Motor neuron (in vitro differentiated cells): ENCODE measurements around the gene OMA1. TPM values are rescaled to one million over a fixed set of nuclear protein-coding genes. Genes with fewer than 3 reads are reported as not detected.
"Not testable (repeated sequence)": the region's sequence is repeated elsewhere in the genome, so short reads cannot be mapped to it uniquely, and the experiment has no call there.

ENCODE experiments used
- ATAC-seq, 8 experiments: fragments of 200-7000 bp; cut with Tn5 transposase; replicated peaks in 6 of 8; 2 replicates each; pipeline ENCODE4 v1.8.0; 2021; ENCODE audit warnings: mild to moderate bottlenecking in 8 of 8, moderate library complexity in 8 of 8
- H3K27ac ChIP-seq, 2 donors: fragments of 250-450 bp; sonication (Bioruptor Pico); 2 replicates each; pipeline ENCODE4 v1.9.0; 2021; ENCODE audit warnings: antibody characterized with exemption in 2 of 2, mild to moderate bottlenecking in 2 of 2, moderate library complexity in 1 of 2
- H3K4me1 ChIP-seq, 2 donors: fragments of 250-450 bp; sonication (Bioruptor Pico); replicated peaks in 1 of 2; 2 replicates each; pipeline ENCODE4 v1.6.1; 2021; ENCODE audit warnings: antibody characterized with exemption in 2 of 2, mild to moderate bottlenecking in 2 of 2, moderate library complexity in 1 of 2
- H3K4me3 ChIP-seq, 5 donors: fragments of 250-450 bp; sonication (Bioruptor Pico); 2 replicates each; pipeline ENCODE4 v1.9.0; 2021; ENCODE audit warnings: antibody characterized with exemption in 5 of 5, mild to moderate bottlenecking in 5 of 5, moderate library complexity in 4 of 5
- WGBS, 10 experiments: fragments of 450-650 bp; shearing (Covaris generic); methylation state at CpG; one replicate each; pipeline ENCODE4 v1.0.0; 2022; 5-methylcytosine and 5-hydroxymethylcytosine counted together
- in situ Hi-C, 9 experiments: fragments of 400-800 bp; cut with MboI; loops; one replicate each; pipeline ENCODE4 v1.15.0; 2021; ENCODE audit warnings: low sequenced_read_pairs in 9 of 9, low pct_unique_long_range_greater_than_20kb in 2 of 9; ENCODE audit not compliant: unreplicated experiment in 9 of 9
- total RNA-seq, 8 experiments: library from RNA; unstranded; fragments of 300-600 nt; gene quantifications; 2 replicates each; pipeline versions ENCODE4 v1.2.3 to v1.2.4, GENCODE V29; 2022

OMA1 gene
- total RNA-seq, 8 experiments from 2014 or later, result 9.5 to 20.9 (median 12.0) TPM

DNA sequence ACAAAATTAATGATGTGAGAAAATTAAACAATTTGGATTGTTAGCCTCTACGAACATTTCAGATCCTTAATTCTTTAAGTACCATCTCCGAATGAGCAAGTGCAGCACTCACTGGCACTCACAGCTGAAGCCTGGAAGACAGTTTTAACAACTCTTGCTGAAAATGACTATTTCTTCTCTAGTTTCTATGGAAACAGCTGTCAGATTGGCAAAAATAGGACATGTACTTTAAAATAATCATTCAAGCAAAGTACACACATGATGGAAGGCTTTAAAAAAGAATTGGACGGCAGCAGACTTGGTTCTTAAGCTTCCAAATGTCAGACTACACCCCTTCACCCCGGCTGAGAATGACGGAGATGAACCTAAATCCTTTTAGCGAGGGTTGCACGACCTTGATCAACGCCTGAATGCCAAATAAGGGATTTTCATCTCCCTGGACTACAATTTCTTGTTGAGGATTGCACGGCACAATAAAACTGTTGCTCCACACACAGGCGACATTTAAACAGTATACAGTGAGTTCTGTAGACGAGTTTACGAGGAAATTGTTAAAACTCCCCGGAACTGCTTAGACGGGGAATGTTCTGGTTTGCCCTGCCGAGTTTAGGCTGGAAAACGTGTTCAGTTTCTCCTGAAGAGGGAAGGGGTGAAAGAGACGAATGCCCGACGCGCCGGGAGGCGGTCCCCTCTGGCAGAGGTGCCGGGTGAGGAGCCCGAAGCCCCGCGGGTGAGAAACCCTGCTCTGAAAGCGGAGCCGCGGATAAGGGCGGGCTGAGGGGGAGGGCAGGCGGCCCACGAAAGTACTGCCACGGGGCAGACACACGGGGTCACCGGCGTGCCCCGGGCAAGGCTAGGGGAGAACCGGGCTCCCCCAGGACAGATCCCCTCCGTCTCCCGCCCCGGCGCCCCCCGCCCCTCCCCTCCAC is 671 bp downstream of the OMA1 start:
- WGBS, 10 experiments, result 0 to 17% (median 2%) methylated on average over 1 to 24 of the region's 43 CpGs; no CpG with 5 or more reads in 1 of the 10 experiments
- in situ Hi-C loops, result loop anchor here in 2 of 9 experiments (25.0 kb wide), 2 partner anchors 1134 to 1216 kb away; partner anchors contain the start of gene DAB1 (in 1 of the 2)
- Histone ChIP-seq H3K4me1 (peaks cover 5 to 8% of the 10 kb centered on the region in 2 donors), H3K27ac (peak overlapping the region; percentile 86 to 89), H3K4me3 (peak overlapping the region; percentile 52 to 72 (median 58))
- peak; percentile 70 to 81 (median 74) for ATAC-seq

DNA sequence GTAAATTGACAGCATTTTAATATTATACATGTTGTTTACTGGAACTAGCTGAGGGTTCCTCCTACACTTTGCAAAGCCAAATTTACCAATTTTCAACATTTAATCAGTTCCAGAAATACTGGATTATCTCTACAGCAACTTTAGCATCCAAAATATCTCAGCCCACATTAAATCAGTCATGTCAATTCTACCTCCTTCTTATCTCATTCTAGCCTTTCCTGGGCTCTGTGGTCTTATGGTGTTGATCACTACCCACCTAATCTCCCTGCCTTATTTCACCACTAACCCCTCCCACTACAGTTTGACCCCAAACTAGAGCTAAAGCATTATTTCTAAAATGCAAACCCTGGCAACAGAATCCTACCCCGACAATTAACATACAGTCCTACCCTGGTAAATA is 3.3 kb downstream of the OMA1 start:
- ATAC-seq, result no peak
- in situ Hi-C loops, result loop anchor here in 2 of 9 experiments (25.0 kb wide), 2 partner anchors 1131 to 1219 kb away; partner anchors contain the start of gene DAB1 (in 1 of the 2)
- Histone ChIP-seq H3K27ac (no peak overlapping the region), H3K4me3 (no peak overlapping the region), H3K4me1 (peaks cover 5 to 8% of the 10 kb centered on the region in 2 donors)
- 86 to 100% (median 91%) methylated on average over 1 of the region's 1 CpG; no CpG with 5 or more reads in 4 of the 10 experiments for WGBS, 10 experiments

DNA sequence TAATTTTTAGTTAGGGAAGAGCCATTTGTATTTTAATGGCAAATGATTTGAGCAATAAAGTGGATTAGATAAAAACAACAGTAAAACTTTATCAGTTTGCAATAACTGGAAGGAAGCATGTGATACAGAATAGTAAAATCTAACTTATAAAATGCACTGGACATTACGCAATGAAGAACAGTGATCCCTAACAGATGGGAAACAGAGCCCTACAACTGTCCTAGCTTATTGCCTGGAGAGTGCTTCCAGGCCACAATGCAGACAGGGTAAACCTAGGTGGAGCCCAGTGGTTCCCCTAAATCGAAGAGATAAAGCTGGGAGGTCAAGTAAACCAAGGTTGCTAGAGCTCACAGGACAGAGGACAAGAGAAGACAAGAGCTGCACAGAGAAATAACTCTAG is 7.0 kb downstream of the OMA1 start:
- 29 to 92% (median 70%) methylated on average over 1 to 2 of the region's 2 CpGs; no CpG with 5 or more reads in 2 of the 10 experiments for WGBS, 10 experiments
- Histone ChIP-seq H3K4me1 (no peaks in the 10 kb centered on the region), H3K4me3 (no peak overlapping the region), H3K27ac (no peak overlapping the region)
- in situ Hi-C loops, result loop anchor here in 2 of 9 experiments (25.0 kb wide), 2 partner anchors 1127 to 1223 kb away; partner anchors contain the start of gene DAB1 (in 1 of the 2)
- no peak for ATAC-seq

DNA sequence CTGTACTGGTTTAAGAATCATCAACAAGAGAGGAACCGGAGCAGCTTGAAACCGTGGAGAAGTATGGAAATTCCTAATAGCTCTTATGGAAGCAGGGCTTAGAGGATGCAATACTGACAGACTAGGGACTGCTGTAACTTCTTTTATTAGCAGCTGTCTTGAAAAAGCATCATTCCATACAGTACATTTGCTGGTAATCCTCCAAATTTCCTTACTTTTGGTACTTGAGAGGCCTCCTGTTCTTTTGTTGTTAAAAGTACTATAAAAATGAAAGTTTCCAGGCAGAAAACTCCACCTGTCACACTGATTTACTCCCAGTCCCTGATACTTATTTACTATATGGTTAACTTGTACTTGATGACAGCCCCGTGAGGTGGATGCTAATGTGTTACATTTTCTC is 7.7 kb downstream of the OMA1 start:
- peaks cover 0 to 1% of the 10 kb centered on the region in 2 donors for H3K4me1 ChIP-seq
- H3K4me3 ChIP-seq, result no peak overlapping the region
- ATAC-seq, result no peak
- H3K27ac ChIP-seq, result no peak overlapping the region
- 69 to 93% (median 87%) methylated on average over 2 to 3 of the region's 3 CpGs for WGBS, 10 experiments
- in situ Hi-C loops, result loop anchor here in 2 of 9 experiments (25.0 kb wide), 2 partner anchors 1127 to 1223 kb away; partner anchors contain the start of gene DAB1 (in 1 of the 2)

DNA sequence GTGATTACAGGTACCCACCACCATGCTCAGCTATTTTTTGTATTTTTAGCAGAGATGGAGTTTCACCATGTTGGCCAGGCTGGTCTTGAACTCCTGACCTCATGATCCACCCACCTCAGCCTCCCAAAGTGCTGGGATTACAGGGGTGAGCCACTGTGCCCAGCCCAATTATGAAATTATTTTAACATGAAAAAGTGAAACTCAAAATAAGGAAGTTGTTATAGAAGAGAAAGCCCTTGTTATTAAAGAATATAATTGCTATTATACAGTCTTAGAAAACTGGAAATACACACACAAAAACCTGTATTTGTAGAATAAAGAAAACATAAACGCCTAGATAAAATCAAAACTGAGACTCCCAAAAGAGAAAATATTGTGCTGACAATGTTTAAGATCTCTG is 14.7 kb downstream of the OMA1 start:
- WGBS, 10 experiments, result 86 to 100% (median 95%) methylated on average over 1 of the region's 1 CpG; no CpG with 5 or more reads in 1 of the 10 experiments
- not testable (repeated sequence) for ATAC-seq, H3K4me1 ChIP-seq, H3K27ac ChIP-seq, H3K4me3 ChIP-seq
- in situ Hi-C loops, result loop anchor here in 2 of 9 experiments (25.0 kb wide), 2 partner anchors 1120 to 1230 kb away; partner anchors contain the start of gene DAB1 (in 1 of the 2)

DNA sequence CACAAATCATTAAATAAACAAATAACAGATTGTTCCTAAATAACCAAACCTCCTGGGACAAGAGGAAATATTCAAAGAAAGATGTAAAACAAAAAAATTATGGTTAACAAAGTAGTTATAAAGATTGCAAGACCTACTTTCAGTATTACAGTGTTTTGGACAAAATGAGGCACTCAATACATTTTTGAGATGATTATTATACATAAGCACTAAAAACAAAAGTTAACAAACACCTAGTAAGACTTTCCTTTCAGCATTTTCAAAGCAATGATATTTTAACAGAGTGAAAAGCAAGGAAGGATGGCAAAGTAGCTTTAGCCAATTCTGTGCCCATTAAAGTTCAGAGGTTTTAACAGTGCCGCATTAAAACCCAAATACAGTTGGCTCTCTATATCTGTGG is 17.2 kb downstream of the OMA1 start:
- Histone ChIP-seq H3K4me3 (no peak overlapping the region), H3K4me1 (peaks cover 0 to 3% of the 10 kb centered on the region in 2 donors), H3K27ac (no peak overlapping the region)
- in situ Hi-C loops, result loop anchor here in 3 of 9 experiments (10.0 to 25.0 kb wide), 3 partner anchors 126 to 1233 kb away; partner anchors contain the start of gene DAB1 (in 1 of the 3)
- ATAC-seq, result no peak
- WGBS, 10 experiments, result 80 to 100% (median 100%) methylated on average over 1 of the region's 1 CpG

DNA sequence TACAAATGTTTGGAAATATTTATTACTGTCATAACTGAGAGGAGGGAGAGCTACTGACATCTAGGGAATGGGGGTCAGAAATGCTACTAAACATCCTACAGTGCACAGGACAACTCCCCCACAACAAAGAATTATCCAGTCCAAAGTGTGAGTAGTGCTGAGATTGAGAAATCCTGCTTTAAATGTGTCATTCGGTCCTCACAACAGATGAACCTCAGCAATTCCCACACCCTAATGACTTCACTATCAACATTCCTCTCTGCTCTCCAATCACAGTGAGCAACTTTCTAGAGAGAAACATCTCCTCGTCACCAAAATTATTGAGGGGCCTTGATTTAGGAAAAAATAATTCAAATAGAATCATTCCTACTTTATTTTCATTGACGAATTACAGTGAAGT is 18.0 kb downstream of the OMA1 start:
- in situ Hi-C loops, result loop anchor here in 3 of 9 experiments (10.0 to 25.0 kb wide), 3 partner anchors 126 to 1234 kb away; partner anchors contain the start of gene DAB1 (in 1 of the 3)
- Histone ChIP-seq H3K4me3 (no peak overlapping the region), H3K4me1 (no peaks in the 10 kb centered on the region), H3K27ac (no peak overlapping the region)
- peak in 2 of 8 experiments; percentile 96 for ATAC-seq
- WGBS, 10 experiments, result 50 to 100% (median 85%) methylated on average over 1 to 3 of the region's 3 CpGs

DNA sequence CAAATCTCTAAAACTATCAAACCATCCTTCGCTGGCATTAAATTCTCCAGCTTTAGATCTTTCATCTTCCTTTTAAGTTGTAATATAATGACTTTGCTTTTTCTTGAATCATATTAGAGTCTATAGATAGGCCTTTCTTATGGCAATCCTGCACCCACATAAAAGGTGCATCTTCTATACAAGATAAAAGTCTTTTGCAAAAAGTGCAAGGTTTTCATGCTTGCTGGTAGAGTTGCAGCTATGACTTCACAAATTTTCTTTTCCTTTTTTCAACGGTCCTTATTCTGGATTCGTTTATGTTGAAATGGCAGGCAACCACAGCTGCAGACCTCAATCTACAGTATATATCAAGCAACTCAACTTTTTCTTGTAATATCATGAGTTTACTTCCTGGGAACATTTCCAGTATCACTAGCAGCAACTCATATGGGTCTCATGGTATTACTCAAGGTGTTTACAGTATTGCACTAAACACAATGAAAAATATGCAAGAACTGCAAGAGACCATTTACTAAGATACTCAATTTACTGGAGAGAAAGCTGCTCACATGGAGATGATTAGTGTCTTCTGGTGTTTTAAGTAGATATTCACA is 22.1 kb downstream of the OMA1 start:
- WGBS, 10 experiments, result 42 to 100% (median 89%) methylated on average over 1 to 3 of the region's 3 CpGs
- ATAC-seq, result no peak
- no peak overlapping the region for H3K27ac ChIP-seq
- no peaks in the 10 kb centered on the region for H3K4me1 ChIP-seq
- in situ Hi-C loops, result loop anchor here in 3 of 9 experiments (10.0 to 25.0 kb wide), 3 partner anchors 130 to 1413 kb away; partner anchors contain the start of gene CYP2J2 (in 1 of the 3)
- H3K4me3 ChIP-seq, result no peak overlapping the region

DNA sequence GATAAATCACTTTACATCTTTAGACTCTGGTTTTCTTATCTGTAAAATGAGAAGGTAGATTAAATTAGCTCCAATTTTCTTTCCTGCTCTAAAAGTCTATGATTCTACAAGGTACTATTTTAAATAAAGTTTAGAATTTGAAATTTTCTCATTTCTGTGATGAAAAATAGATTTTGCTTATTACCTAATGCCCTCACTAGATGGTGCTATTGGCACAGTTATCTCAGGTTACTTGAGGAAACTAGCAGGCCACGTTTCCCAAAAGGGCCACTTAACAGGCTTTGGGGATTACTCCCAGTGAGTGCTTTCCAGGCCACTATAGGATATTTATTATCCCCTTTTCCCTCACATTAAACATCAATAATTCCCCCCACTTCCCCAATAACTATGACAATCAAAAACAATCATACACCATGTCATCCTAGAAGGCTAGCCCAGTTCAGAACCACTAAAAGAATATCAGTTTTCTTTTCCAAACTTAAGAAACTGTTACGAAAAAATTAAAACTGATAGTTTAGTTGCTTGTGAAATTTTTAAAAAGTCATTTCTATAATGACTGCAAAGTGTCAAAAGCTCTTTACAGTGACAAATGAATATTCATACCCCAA is 30.6 kb downstream of the OMA1 start:
- Histone ChIP-seq H3K27ac (no peak overlapping the region), H3K4me1 (no peaks in the 10 kb centered on the region), H3K4me3 (no peak overlapping the region)
- ATAC-seq, result peak; percentile 38 to 57 (median 48)
- in situ Hi-C loops, result loop anchor here in 2 of 9 experiments (10.0 to 25.0 kb wide), 3 partner anchors 139 to 1421 kb away; partner anchors contain the start of gene CYP2J2 (in 1 of the 2)
- 0 to 100% (median 44%) methylated on average over 1 to 2 of the region's 2 CpGs for WGBS, 10 experiments

DNA sequence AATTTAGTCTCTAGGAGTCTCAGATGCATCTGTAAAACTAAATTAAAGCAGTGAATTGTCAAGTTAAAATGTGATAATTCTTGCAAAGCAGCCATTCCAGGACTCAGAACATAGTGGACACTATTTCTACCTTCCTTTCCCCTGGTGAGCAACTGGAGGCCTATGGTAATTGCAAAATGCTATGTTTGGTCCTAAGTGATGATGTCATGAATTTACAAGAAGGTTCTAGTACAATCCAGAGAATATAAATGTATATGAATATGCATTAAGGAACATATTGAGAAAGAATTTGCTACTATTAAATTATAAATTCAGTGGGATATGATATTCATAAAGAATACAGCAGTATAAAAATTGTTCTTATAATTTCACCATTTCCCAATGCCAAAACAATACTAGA is 32.6 kb downstream of the OMA1 start:
- no peak overlapping the region for H3K27ac ChIP-seq
- no peak overlapping the region for H3K4me3 ChIP-seq
- no peaks in the 10 kb centered on the region for H3K4me1 ChIP-seq
- in situ Hi-C loops, result loop anchor here in 2 of 9 experiments (10.0 to 25.0 kb wide), 3 partner anchors 141 to 1423 kb away; partner anchors contain the start of gene CYP2J2 (in 1 of the 2)
- ATAC-seq, result no peak

DNA sequence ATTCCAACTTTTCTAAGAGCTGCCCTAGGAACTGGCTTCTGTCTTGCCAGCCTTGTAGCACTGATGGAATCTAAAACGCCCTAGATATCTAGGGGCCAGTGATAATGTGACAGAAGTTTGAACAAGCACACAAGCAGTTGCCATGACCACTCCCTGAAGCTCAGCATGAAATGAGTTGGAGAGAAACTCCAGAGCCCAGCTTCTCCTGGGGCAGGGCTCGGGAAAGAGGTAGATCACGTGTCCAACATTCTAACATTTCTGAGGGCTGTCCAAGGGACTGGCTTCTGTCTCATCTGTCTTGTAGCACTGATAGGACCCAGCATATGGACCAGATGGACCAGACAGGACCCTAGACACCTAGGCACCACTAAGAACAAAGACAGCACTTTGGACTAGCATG is 37.9 kb downstream of the OMA1 start:
- 83 to 100% (median 92%) methylated on average over 1 to 3 of the region's 3 CpGs; no CpG with 5 or more reads in 4 of the 10 experiments for WGBS, 10 experiments
- in situ Hi-C loops, result loop anchor here in 2 of 9 experiments (25.0 kb wide), 2 partner anchors 1254 to 1429 kb away; partner anchors contain the start of gene CYP2J2 (in 1 of the 2)
- peak in 2 of 8 experiments; percentile 39 to 41 for ATAC-seq
- Histone ChIP-seq H3K4me1 (no peaks in the 10 kb centered on the region), H3K4me3 (no peak overlapping the region), H3K27ac (no peak overlapping the region)

DNA sequence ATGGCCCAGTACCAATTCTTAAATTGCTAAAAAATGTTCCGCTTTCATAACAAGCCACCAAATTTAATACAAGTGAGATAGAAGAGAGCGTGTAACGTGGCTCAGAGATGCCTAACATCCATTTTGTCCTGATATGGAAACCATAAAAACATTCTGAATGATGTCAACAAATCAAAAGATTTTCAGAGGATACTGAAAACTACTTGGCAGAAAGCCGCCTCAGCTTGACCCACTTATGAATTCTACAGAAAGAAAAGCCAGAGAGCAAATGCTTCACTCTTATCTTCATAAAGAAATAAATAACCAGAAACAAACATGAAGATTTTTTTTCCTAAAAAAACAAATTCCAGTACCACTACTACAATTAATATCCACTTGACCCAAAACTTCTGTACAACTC is 41.2 kb downstream of the OMA1 start:
- H3K27ac ChIP-seq, result no peak overlapping the region
- H3K4me3 ChIP-seq, result no peak overlapping the region
- in situ Hi-C loops, result loop anchor here in 2 of 9 experiments (25.0 kb wide), 2 partner anchors 1257 to 1432 kb away; partner anchors contain the start of gene CYP2J2 (in 1 of the 2)
- H3K4me1 ChIP-seq, result peaks cover 0 to 2% of the 10 kb centered on the region in 2 donors
- no peak for ATAC-seq
- 67 to 100% (median 93%) methylated on average over 2 to 4 of the region's 4 CpGs for WGBS, 10 experiments
